Fibroblast of lung (primary cell): Measurements from ENCODE around the gene IGHMBP2. TPM values are rescaled to one million over a fixed set of nuclear protein-coding genes. Genes with fewer than 3 reads are reported as not detected.

Experiments
- DNase-seq, 2 donors: peaks; one replicate each; pipeline versions ENCODE4 v3.0.0 to v3.0.0-alpha.2; 2010; ENCODE audit warnings: low read depth in 2 of 2
- H2AFZ ChIP-seq: 2 replicates; pipeline ENCODE4 v1.5.1; 2012; ENCODE audit warnings: low read length, control low read depth, inconsistent platforms
- H3K27ac ChIP-seq: 2 replicates; pipeline ENCODE4 v1.5.1; 2011; ENCODE audit warnings: low read length, control low read depth; ENCODE audit not compliant: insufficient read depth
- H3K27me3 ChIP-seq: 2 replicates; pipeline ENCODE4 v1.5.1; 2011; ENCODE audit warnings: mild to moderate bottlenecking, low read length; ENCODE audit not compliant: control insufficient read depth, insufficient read depth
- H3K36me3 ChIP-seq: 2 replicates; pipeline ENCODE4 v1.5.1; 2011; ENCODE audit warnings: low read length; ENCODE audit not compliant: control insufficient read depth, insufficient read depth
- H3K4me1 ChIP-seq: 2 replicates; pipeline ENCODE4 v1.5.1; 2011; ENCODE audit warnings: low read length; ENCODE audit not compliant: control insufficient read depth, insufficient read depth; ENCODE audit errors: extremely low read depth
- H3K4me2 ChIP-seq: 2 replicates; pipeline ENCODE4 v1.5.1; 2011; ENCODE audit warnings: low read length, control low read depth; ENCODE audit not compliant: insufficient read depth; ENCODE audit errors: extremely low read depth
- H3K4me3 ChIP-seq, 4 experiments: fragments of 200-600 bp in 1 of 4; sonication (generic) in 1 of 4; replicated peaks in 1 of 4; 2 replicates each; pipeline ENCODE4 v1.5.1; 2011 to 2016; ENCODE audit warnings: low read length in 4 of 4, low read depth in 3 of 4, mild to moderate bottlenecking in 3 of 4, control low read depth in 2 of 4, inconsistent platforms in 1 of 4, mixed read lengths in 1 of 4; ENCODE audit not compliant: insufficient read depth in 1 of 4; ENCODE audit errors: control extremely low read depth in 1 of 4
- H3K79me2 ChIP-seq: 2 replicates; pipeline ENCODE4 v1.5.1; 2012; ENCODE audit warnings: mild to moderate bottlenecking, low read length, inconsistent platforms; ENCODE audit not compliant: control insufficient read depth, insufficient read depth
- H3K9ac ChIP-seq: 2 replicates; pipeline ENCODE4 v1.5.1; 2011; ENCODE audit warnings: mild to moderate bottlenecking, low read length, control low read depth; ENCODE audit not compliant: insufficient read depth
- H3K9me3 ChIP-seq: 2 replicates; pipeline ENCODE4 v1.5.1; 2012; ENCODE audit warnings: low read depth, low read length; ENCODE audit not compliant: control insufficient read depth, insufficient read depth
- H4K20me1 ChIP-seq: 2 replicates; pipeline ENCODE4 v1.5.1; 2011; ENCODE audit warnings: low read length; ENCODE audit not compliant: control insufficient read depth, insufficient read depth; ENCODE audit errors: extremely low read depth
- EZH2 ChIP-seq: IDR thresholded peaks from 2 replicates; pipeline ENCODE4 v1.5.1; 2012; ENCODE audit warnings: low read length, control low read depth, mild to moderate bottlenecking; ENCODE audit errors: missing control alignments
- polyA plus RNA-seq, 2 donors: library from polyadenylated mRNA; depleted of rRNA in 1 of 2; stranded (reverse) in 1 of 2; unstranded in 1 of 2; fragments of >200 nt; gene quantifications; 2 replicates each; pipeline ENCODE4 v1.2.1, GENCODE V29; 2011 to 2012; ENCODE audit warnings: missing spikeins in 1 of 2
- total RNA-seq: library from RNA; depleted of rRNA; stranded (reverse); fragments of >200 nt; gene quantifications from 2 replicates; pipeline ENCODE4 v1.2.1, GENCODE V29; 2014
- TF ChIP-seq, protein P1 (sequence below), 2 donors: IDR thresholded peaks in 1 of 2; conservative IDR thresholded peaks in 1 of 2; 1 replicate in 1 of 2; 2 replicates in 1 of 2; pipeline ENCODE4 v1.5.1; 2011 to 2012; ENCODE audit warnings: low read length in 2 of 2, control low read depth in 1 of 2, inconsistent platforms in 1 of 2, low read depth in 1 of 2, mild to moderate bottlenecking in 1 of 2

IGHMBP2 gene
- total and polyA plus RNA-seq, 2 donors (not counting 1 experiment from before 2014, with no cell fraction given) = 5.2 to 8.6 TPM

DNA sequence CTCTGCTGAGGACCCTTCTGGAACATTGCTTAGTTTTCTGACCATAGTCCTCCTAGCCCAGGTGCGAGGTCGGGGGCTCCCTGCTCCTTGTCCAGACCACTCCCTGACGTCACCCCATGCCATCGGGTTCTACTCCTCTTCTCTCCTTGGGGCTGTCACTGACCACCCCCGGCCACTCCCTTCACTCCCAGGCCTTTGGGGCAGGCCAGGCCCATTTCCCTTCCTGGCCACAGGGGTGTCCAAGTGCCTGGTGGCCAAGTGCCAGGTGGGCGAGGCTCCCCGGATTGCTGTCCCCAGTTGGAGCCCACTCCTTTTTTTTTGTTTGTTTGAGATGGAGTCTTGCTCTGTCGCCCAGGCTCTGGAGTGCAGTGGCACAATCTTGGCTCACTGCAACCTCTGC lies 57.6 kb downstream of the IGHMBP2 start:
- peaks cover 2% of the 10 kb centered on the region for H3K27me3 ChIP-seq
- H3K4me1 ChIP-seq = no peaks in the 10 kb centered on the region
- H3K36me3 ChIP-seq = no peaks in the 10 kb centered on the region
- no peak overlapping the region for H3K27ac ChIP-seq
- no peak overlapping the region for H3K9ac ChIP-seq
- TF ChIP-seq, protein P1, sequence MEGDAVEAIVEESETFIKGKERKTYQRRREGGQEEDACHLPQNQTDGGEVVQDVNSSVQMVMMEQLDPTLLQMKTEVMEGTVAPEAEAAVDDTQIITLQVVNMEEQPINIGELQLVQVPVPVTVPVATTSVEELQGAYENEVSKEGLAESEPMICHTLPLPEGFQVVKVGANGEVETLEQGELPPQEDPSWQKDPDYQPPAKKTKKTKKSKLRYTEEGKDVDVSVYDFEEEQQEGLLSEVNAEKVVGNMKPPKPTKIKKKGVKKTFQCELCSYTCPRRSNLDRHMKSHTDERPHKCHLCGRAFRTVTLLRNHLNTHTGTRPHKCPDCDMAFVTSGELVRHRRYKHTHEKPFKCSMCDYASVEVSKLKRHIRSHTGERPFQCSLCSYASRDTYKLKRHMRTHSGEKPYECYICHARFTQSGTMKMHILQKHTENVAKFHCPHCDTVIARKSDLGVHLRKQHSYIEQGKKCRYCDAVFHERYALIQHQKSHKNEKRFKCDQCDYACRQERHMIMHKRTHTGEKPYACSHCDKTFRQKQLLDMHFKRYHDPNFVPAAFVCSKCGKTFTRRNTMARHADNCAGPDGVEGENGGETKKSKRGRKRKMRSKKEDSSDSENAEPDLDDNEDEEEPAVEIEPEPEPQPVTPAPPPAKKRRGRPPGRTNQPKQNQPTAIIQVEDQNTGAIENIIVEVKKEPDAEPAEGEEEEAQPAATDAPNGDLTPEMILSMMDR (conservative IDR thresholded peaks at IDR 0.05 in 1 of 2, IDR thresholded peaks at IDR 0.05 in 1 of 2; ENCODE audit: low read depth in 1 of 2, low read length in 2 of 2) = no peak
- TF ChIP-seq EZH2 = no peak
- H3K4me2 ChIP-seq = no peak overlapping the region
- DNase-seq = no peak
- H3K4me3 ChIP-seq = no peak overlapping the region
- no peaks in the 10 kb centered on the region for H3K79me2 ChIP-seq
- H4K20me1 ChIP-seq = no peaks in the 10 kb centered on the region
- no peaks in the 10 kb centered on the region for H3K9me3 ChIP-seq
- H2AFZ ChIP-seq = no peak overlapping the region

- no peak overlapping the region for H3K4me2 ChIP-seq
- H3K27me3 ChIP-seq = peaks cover 8% of the 10 kb centered on the region
- H3K4me3 ChIP-seq = no peak overlapping the region
- H3K9me3 ChIP-seq = no peaks in the 10 kb centered on the region
- H3K9ac ChIP-seq = no peak overlapping the region
- TF ChIP-seq EZH2 = no peak
- TF ChIP-seq, protein P1 (conservative IDR thresholded peaks at IDR 0.05 in 1 of 2, IDR thresholded peaks at IDR 0.05 in 1 of 2; ENCODE audit: low read depth in 1 of 2, low read length in 2 of 2) = no peak
- no peak overlapping the region for H2AFZ ChIP-seq
- no peaks in the 10 kb centered on the region for H3K4me1 ChIP-seq
- H3K36me3 ChIP-seq = no peaks in the 10 kb centered on the region
- DNase-seq = no peak
- no peaks in the 10 kb centered on the region for H3K79me2 ChIP-seq
- H3K27ac ChIP-seq = no peak overlapping the region
- H4K20me1 ChIP-seq = no peaks in the 10 kb centered on the region
Measured at GRCh38 chr11:68962527-68963250, 59.0 kb downstream of the IGHMBP2 start.

GRCh38 chr11:68963779-68964178 lies 60.1 kb downstream of the IGHMBP2 start:
- Histone ChIP-seq H3K9me3 (no peaks in the 10 kb centered on the region), H3K4me3 (no peak overlapping the region), H3K4me1 (no peaks in the 10 kb centered on the region), H2AFZ (no peak overlapping the region), H3K27me3 (peaks cover 12% of the 10 kb centered on the region), H3K9ac (no peak overlapping the region), H3K4me2 (no peak overlapping the region), H3K27ac (no peak overlapping the region), H4K20me1 (no peaks in the 10 kb centered on the region), H3K36me3 (no peaks in the 10 kb centered on the region), H3K79me2 (no peaks in the 10 kb centered on the region)
- TF ChIP-seq EZH2 = no peak
- TF ChIP-seq, protein P1 (conservative IDR thresholded peaks at IDR 0.05 in 1 of 2, IDR thresholded peaks at IDR 0.05 in 1 of 2; ENCODE audit: low read depth in 1 of 2, low read length in 2 of 2) = no peak
- no peak for DNase-seq
